ENCODE data around the gene TIMP3. TPM values are rescaled to one million over a fixed set of nuclear protein-coding genes. Genes with fewer than 3 reads are reported as not detected.

The TIMP3 gene
- total RNA-seq, 2 donors from 2014 or later, result 434 to 484 TPM

DNA sequence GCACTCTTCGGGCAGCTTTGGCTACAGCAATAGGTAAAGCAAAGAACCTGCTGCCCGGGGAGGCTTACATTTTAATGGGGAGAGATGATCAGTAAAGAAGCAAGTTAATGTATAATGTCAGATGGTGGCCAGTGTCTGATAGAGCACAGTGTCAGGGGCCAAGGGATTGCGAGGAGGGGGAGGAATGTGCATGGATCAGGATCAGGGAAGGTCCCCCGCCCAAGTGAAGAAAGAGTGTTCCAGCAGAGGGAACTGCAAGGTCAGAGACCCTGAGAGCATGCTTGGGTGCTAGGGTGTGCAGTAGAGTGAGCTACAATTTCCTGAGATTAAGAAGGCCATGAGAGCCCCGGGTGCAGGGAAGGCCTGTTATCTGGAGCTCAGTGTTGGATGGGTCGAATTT is 39.7 kb downstream of the TIMP3 start:
- DNase-seq (no peak), ATAC-seq (no peak)
- intact Hi-C loops (cut with DNase I), result no loop called here

DNA sequence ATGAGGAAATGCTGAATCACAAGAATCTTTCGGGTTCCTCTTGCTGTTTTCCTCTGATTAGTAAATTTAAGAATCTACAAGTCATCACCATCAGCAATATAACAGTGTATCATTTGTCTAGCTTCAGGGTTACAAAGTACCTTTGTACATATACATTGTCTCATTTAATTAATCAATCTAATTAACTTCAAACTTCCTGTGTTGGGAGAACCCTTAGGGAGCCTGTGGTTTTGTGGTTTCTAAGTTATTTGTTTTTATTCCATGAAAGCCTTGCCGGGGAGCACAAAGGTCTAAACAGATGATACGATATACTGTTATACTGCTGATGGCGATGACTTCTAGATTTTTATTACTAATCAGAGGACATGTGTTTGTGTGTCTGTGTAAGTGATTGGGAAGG is 41.0 kb downstream of the TIMP3 start:
- ATAC-seq (no peak), DNase-seq (no peak)
- intact Hi-C loops (cut with DNase I), result no loop called here

DNA sequence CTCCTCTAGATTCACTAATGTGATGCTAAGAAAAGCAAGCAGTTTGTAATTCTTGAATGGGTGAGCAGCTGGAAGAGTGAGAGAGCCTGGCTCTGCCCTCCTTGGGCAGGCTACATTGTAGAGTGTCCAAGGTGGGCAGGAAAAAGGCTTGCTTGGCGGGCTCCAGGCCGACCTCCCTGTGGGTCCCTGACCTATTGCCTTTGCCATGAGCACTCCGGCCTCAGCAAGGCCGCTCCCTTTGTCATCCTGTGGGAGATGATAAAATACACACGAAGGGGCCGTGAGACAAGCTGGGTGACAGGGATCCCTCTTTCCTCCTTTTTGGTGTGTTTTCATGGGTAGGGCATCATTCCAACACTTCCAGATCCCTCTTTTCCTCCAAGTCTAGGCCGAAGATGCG is 41.8 kb downstream of the TIMP3 start:
- intact Hi-C loops (cut with DNase I), result no loop called here
- DNase-seq (no peak), ATAC-seq (no peak)

DNA sequence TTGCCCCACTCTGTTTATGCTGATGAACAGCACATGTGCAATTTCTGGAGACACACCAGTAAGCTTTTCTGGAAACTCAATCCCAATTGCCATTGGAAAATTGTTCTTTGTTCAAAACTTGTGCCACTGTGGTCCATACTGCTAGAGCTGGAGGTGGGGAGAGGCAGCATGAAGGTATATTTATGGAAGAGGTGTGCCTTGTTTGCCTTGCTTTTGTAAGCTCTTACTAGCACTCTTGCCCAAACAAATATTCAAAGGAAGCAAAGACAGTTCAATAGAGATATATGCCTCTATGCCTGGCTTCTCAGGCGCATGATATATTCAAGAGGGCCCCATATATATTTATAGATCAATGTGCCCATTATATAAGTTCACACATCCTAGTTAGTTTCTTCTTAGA is 42.7 kb downstream of the TIMP3 start:
- no peak for ATAC-seq
- no peak for DNase-seq
- intact Hi-C loops (cut with DNase I), result no loop called here

DNA sequence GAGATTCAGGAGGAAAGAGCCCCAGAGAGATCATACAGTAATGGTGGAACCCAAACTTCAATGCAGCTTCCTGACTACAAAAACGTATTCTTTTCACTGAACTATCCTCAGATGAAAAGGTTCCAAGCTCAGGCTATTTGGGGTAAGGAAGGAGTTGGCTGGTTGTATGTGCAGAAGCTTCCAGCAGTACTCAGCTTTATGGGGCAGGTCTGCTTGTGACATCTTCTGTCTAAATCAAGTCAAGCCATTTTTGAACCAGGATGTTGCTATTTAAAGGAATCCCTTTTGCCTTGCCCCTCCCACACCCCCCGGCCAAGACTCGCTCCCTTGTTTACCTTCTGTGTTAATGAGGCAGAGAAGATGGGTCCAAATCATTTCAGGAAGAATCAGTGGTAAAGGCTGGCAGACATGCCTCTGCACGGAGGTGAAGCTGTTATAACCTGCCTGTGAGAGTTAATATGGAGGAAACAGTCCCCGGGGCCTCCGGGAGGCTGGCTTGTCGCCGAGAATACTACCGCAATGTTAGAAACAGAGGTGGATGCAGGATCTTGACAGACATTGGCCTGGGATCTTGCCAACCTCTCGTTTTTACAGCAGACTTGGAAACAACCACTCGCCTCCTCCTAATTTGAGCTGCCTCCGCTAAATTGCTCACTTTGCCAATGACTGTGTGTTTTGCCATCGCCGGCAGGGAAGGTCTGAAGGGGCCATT is 45.4 kb downstream of the TIMP3 start:
- no peak for ATAC-seq
- peak; percentile 58 for DNase-seq
- intact Hi-C loops (cut with DNase I), result no loop called here

DNA sequence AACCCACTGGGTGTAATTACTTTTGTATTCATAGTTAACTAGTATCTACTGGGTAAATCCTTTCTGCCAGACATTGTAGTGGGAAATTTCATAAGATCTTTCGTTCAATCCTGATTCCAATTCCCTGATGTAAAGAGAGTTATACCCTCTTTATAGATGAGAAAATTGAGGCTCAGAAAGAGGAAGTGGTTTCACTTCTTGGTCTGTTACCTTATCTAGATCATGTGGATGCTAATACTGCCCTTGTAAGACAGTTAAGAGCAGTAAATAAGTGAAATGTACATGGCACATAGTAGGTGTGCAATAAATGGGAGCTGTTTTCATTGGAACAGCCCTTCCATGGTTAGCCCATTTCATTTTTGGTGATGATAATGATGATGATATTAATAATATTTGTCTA is 46.7 kb downstream of the TIMP3 start:
- no peak for ATAC-seq
- intact Hi-C loops (cut with DNase I), result no loop called here
- DNase-seq, result no peak

DNA sequence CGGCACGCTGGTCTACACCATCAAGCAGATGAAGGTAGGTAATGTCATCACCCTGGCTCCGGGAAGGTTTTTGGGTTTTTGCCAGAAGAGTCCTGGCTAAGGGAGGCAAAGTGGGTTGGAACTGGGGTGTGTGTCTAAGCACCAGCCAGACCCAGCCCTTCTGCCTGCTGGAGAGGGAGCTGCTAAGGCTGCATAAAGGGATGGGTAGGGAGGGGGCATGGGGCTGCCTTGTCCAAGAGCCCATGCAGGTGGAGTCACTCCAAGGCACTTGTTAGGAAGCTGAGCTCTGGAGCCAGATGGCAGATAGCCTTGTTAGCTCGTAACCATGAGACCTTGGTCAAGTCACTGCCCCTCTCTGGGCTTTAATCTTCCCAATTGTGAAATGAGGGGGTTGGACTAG is 48.0 kb downstream of the TIMP3 start:
- intact Hi-C loops (cut with DNase I), result no loop called here
- ATAC-seq (no peak), DNase-seq (no peak)

DNA sequence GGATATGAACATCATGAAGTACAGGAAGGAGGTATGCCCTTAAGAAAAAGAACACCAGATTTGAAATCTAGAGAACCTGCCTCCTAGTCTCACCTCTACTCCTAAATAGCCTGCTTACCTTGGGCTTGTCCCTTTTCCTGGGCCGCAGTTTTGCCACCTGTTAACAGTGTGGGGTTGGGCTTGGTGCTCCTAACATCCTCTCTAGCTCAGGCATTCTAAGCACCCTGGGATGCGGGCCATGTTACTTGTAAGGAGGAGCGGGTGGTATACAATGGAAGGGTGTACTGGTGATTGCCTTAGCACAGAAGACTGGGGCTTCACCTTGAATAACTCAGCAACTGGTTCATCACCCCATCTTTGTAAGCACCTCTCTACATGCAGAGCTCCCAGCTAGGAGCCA is 48.7 kb downstream of the TIMP3 start:
- no peak for ATAC-seq
- intact Hi-C loops (cut with DNase I), result loop anchor here in 1 of 2 donors (5.0 to 10.0 kb wide), 2 partner anchors 38 to 105 kb away; no protein-coding TSS in a partner anchor

DNA sequence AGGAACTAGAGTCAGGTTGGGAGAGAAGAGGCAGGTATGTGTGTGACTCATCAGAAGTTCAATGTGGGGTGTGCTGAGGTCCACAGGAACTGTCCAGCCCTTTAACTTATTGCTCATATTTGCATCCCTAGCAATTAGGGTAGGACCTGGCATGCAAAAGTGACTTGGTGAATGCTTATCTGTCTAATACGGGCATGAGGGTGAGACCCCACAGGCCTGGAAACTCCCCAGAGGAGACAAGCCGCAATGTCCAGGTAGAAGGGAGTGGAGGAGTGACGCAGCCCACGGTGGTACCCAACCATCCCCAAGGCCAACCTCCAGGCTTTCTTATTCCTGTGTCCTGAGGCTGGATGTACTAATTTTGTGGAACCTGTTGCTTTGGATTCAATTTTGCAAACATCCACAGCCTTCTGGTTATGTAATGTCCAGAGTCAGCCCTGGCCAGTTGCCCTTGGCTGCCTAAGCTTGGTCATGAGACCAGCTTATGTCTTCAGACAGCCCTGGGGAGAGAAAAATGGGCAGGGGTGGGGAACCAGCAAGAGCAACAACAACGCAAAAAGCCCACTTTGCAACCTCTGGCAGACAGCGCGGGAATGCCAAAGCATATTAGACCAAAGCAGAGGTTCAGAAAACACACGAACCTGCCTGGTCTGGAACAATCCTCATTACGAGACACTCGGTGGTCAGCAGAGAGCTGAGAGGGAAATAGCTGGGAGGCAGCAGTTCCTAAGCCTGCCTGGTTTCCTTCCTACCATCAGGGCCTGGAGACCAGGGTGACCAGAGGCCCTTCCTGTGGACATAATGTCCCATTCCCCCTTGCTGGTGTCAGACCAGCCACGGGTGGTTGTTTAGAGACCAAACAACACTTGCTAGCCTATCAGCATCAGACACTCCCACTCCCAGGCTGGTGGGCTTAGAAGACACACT is 49.3 kb downstream of the TIMP3 start:
- ATAC-seq (peak; percentile 50 to 54), DNase-seq (peak; percentile 80)
- intact Hi-C loops (cut with DNase I), result loop anchor here in 1 of 2 donors (5.0 to 10.0 kb wide), 2 partner anchors 39 to 104 kb away; no protein-coding TSS in a partner anchor

More for the DNA sequence above, 48.7 kb downstream of the TIMP3 start:
- no peak for DNase-seq

DNA sequence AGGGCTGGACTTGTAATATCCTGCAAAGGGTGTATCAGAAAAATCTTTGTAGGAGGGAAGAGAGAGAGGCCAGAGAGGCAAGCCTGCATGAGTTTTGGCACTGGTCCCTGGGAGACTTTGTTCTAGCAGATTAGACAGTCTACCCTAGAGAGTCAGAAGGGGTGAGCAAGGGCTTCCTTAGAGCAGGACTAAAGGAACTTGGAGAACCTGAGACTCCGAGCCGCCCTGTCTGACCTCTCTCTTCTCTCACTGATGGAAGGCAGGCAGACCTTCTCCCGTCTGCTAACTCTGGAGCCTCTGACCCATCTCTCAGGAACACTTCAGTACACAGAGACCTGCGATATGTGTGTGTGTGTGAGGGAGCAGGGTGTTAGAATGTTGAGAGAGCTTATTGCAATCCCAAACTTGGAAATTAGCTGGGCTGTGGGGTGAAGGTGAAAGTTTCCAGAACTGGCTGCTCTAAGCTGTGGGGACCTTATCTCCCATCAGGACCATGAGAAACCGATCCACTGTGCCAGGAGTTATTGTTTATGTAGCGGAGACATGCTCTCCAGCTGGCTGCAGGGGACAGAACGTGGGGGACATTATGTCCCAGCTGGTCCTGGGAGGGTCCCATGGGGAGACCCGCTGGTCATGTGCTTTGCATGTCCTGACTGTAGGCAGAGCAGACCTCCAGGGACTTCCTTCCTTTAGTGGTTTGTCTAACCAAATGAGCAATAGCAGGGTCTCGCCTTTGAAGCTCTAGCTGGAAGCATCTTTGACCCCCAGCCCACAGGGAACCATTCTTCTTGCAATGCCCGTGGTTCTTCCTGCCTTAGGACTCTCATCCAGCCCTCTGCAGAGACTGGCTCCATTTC is 51.1 kb downstream of the TIMP3 start:
- ATAC-seq (peak; percentile 66 to 74), DNase-seq (peak; percentile 75)
- intact Hi-C loops (cut with DNase I), result loop anchor here in 1 of 2 donors (5.0 to 10.0 kb wide), 2 partner anchors 40 to 102 kb away; no protein-coding TSS in a partner anchor

DNA sequence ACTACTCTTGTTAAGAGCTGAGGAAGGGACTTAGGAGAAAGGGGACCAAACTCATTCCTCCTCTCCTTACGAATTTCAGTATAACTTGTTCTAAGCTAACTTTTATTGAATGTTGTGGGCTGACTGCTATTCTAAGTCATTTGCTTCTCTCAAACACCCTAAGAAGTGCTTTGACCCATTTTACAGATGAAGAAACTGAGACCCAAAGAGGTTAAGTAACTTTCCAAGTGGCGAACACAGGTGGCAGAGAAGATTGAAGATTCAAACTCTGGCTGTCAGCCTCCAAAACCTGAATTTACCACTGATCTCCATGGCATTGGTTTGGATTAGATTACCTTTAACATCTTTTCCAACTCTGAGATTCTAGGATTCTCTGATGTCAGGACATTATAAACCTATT is 52.2 kb downstream of the TIMP3 start:
- DNase-seq (no peak), ATAC-seq (no peak)
- intact Hi-C loops (cut with DNase I), result loop anchor here in 1 of 2 donors (5.0 to 10.0 kb wide), 2 partner anchors 41 to 101 kb away; no protein-coding TSS in a partner anchor

DNA sequence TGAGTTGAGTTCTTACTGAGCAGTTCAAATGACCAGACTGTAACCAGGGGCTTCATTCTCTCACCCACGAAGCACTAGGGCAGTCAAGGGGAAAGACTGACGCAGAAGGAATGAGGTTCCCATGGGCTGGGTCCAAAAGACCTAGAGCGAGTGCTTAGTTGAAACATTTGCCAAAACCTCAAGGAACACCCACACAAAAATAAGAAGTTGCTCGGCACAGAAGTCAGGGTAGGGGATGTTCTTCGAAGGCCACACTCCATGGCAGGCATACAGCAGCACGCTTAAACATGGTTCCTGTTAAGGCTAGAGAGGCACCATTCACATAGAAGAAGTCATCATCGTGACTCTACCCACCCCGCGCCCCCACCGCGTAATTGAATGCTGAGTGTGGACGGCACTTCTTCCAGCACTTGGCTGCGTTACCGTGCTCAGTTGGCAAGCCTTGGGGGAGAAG is 52.9 kb downstream of the TIMP3 start:
- ATAC-seq (peak in 1 of 2 donors; percentile 5), DNase-seq (peak; percentile 49)

DNA sequence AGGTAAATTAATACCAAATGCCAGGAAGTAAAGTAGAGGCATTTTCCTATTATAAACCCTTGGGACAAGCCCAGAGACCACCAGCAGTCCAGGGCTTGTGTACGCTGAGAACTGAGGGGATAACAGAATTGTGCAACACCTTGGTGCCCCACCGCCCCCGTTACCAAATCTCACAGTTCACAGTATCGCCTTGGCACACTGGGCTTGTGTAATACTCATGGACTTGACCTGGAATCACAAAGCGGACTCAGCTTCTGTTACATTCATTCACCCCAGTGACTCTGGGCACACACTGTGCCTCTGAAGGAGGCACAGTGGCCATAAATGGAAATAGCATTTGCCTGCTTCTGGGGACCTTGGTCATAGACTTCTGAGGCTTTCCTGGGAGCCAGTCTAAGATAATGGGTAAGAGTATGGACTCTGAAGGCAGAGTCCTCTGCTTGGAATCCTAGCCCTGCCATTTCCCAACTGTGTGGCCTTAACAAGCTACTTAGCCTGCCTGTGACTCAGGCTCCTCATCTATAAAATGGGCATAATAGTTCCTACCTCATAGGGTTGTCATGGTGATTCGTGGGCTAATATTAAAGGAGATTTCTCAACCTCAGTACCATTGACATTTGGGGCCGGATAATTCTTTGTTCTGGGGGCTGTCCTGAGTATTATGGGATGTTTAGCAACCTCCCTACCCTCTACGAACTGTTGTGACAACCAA is 53.7 kb downstream of the TIMP3 start:
- intact Hi-C loops (cut with DNase I), result loop anchor here in 1 of 2 donors (10.0 kb wide), 1 partner anchor 100 kb away; no protein-coding TSS in a partner anchor
- DNase-seq (no peak), ATAC-seq (no peak)

More for the DNA sequence above, 52.9 kb downstream of the TIMP3 start:
- intact Hi-C loops (cut with DNase I), result loop anchor here in 1 of 2 donors (5.0 to 10.0 kb wide), 2 partner anchors 42 to 100 kb away; no protein-coding TSS in a partner anchor

DNA sequence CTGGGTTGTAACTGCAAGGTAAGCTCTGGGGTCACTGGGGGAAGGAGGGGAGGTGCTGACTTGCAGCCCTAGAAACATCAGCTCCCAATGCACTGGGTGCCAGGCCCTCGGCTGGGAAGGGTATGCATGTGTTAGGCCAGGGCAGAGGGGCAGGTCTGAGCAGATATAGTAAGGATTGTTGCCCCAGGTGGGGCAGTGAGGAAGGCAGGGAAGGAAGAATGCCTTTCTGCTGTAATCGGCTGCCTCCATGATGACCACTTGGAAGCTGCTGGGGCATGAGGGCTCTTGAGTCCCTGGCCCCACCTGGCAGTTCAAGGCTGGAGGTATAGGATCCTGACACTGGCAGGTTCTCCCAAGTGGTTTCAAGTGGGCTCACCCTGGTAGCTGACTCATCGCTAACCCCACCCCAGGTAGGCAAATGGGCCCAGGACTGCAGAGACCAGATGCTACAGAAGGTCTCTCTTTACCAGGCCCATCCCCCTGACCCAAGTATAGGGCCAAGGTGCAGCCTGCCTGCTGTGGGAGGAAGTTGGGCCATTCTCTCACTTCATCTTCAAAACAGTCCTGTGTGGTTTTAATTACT is 56.7 kb downstream of the TIMP3 start:
- intact Hi-C loops (cut with DNase I), result loop anchor here in 1 of 2 donors (10.0 kb wide), 1 partner anchor 97 kb away; no protein-coding TSS in a partner anchor
- ATAC-seq (no peak), DNase-seq (no peak)

DNA sequence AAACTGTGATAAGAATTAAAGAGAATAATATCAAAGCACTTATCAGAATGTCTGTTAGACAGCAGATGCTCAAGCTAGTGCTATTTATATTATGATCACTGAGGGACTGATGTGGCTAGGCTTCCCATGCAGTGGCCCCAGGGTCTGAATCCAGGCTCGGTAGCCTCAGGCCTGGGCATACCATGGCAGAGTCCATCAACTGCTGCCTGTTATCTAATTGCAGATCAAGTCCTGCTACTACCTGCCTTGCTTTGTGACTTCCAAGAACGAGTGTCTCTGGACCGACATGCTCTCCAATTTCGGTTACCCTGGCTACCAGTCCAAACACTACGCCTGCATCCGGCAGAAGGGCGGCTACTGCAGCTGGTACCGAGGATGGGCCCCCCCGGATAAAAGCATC is 57.5 kb downstream of the TIMP3 start:
- no peak for ATAC-seq
- DNase-seq, result no peak
- intact Hi-C loops (cut with DNase I), result loop anchor here in 1 of 2 donors (10.0 kb wide), 1 partner anchor 96 kb away; no protein-coding TSS in a partner anchor

DNA sequence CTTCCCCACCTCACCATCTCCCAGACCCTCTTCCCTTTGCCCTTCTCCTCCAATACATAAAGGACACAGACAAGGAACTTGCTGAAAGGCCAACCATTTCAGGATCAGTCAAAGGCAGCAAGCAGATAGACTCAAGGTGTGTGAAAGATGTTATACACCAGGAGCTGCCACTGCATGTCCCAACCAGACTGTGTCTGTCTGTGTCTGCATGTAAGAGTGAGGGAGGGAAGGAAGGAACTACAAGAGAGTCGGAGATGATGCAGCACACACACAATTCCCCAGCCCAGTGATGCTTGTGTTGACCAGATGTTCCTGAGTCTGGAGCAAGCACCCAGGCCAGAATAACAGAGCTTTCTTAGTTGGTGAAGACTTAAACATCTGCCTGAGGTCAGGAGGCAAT is 58.2 kb downstream of the TIMP3 start:
- ATAC-seq, result no peak

DNA sequence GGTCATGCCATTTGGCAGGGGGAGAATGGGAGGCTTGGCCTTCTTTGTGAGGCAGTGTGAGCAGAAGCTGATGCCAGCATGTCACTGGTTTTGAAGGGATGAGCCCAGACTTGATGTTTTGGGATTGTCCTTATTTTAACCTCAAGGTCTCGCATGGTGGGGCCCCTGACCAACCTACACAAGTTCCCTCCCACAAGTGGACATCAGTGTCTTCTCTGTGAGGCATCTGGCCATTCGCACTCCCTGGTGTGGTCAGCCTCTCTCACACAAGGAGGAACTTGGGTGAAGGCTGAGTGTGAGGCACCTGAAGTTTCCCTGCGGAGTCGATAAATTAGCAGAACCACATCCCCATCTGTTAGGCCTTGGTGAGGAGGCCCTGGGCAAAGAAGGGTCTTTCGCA is 59.8 kb downstream of the TIMP3 start:
- intact Hi-C loops (cut with DNase I), result no loop called here
- no peak for ATAC-seq

More for the DNA sequence above, 58.2 kb downstream of the TIMP3 start:
- no peak for DNase-seq
- intact Hi-C loops (cut with DNase I), result loop anchor here in 1 of 2 donors (10.0 kb wide), 1 partner anchor 95 kb away; no protein-coding TSS in a partner anchor

DNA sequence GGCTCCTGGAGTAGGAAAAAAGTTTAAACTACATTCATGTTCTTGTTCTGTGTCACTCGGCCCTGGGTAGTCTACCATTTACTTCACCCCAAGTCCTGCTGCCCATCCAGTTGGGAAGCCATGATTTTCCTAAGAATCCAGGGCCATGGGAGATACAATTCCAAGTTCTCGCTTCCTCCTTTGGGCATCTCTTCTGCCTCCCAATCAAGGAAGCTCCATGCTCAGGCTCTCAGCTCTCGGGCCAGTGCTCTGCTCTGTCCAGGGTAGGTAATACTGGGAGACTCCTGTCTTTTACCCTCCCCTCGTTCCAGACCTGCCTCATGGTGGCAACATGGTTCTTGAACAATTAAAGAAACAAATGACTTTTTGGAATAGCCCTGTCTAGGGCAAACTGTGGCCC is 60.6 kb downstream of the TIMP3 start:
- intact Hi-C loops (cut with DNase I), result no loop called here
- no peak for DNase-seq
- ATAC-seq, result no peak

More for the DNA sequence above, 59.8 kb downstream of the TIMP3 start:
- no peak for DNase-seq
